ENCODE measurements around the gene RAD51B. TPM values are rescaled to one million over a fixed set of nuclear protein-coding genes. Genes with fewer than 3 reads are reported as not detected.

The RAD51B gene
- total RNA-seq, 1 experiment from 2014 or later = 23.3 TPM

- H3K27ac ChIP-seq (ENCODE audit: low read depth, low read length, poor library complexity, severe bottlenecking) = no peak overlapping the region
- no peaks in the 10 kb centered on the region for H3K9me3 ChIP-seq (ENCODE audit: low read depth, low read length, poor library complexity, severe bottlenecking)
- no peaks in the 10 kb centered on the region for H3K36me3 ChIP-seq (ENCODE audit: insufficient read depth, low read length, poor library complexity, severe bottlenecking)
- POLR2A ChIA-PET (ENCODE audit: low non-redundant PET) = no interaction called here
- BruUV-seq (replicated peaks) = no TSS peak
- no peak overlapping the region for H3K4me3 ChIP-seq (ENCODE audit: low read depth, low read length, poor library complexity, severe bottlenecking)
- H3K27me3 ChIP-seq (replicated peaks; ENCODE audit: insufficient read depth, low read depth, low read length, poor library complexity) = no peaks in the 10 kb centered on the region
- TF ChIP-seq, protein P1, sequence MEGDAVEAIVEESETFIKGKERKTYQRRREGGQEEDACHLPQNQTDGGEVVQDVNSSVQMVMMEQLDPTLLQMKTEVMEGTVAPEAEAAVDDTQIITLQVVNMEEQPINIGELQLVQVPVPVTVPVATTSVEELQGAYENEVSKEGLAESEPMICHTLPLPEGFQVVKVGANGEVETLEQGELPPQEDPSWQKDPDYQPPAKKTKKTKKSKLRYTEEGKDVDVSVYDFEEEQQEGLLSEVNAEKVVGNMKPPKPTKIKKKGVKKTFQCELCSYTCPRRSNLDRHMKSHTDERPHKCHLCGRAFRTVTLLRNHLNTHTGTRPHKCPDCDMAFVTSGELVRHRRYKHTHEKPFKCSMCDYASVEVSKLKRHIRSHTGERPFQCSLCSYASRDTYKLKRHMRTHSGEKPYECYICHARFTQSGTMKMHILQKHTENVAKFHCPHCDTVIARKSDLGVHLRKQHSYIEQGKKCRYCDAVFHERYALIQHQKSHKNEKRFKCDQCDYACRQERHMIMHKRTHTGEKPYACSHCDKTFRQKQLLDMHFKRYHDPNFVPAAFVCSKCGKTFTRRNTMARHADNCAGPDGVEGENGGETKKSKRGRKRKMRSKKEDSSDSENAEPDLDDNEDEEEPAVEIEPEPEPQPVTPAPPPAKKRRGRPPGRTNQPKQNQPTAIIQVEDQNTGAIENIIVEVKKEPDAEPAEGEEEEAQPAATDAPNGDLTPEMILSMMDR (conservative IDR thresholded peaks at IDR 0.05; ENCODE audit: low read depth, low read length) = no peak
- TF ChIP-seq EZH2 (IDR thresholded peaks at IDR 0.05; ENCODE audit: borderline replicate concordance, low read depth, low read length, poor library complexity, severe bottlenecking) = no peak
- peaks cover 19% of the 10 kb centered on the region for H3K4me1 ChIP-seq (ENCODE audit: insufficient read depth, low read length, poor library complexity, severe bottlenecking)
- DNase-seq (ENCODE audit: low spot score) = no peak
- CTCF ChIA-PET = no interaction called here
- intact Hi-C loops (cut with micrococcal nuclease; ENCODE audit: unreplicated experiment) = no loop called here
Observed at GRCh38 chr14:68634874-68635595, 815.5 kb downstream of the RAD51B start.

DNA sequence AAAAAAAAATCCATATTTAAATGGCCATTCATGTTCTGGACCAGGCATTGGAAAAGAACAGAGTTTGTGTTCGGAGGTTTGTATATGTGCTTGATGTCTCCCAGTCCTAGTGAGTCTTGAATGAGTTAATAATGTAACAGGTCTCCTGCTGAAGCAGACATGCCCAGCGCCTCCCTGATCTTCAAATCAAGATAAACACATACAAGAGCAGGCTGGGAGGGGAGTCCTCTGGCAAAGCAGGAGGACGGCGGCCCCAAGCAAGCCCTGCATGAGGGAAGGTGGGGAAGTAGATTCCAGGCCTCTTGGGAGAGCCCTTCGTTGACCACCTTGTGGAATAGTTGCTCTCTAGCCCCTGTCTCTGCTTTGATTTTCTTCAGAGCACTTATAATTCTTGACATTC lies 817.0 kb downstream of the RAD51B start:
- peaks cover 7% of the 10 kb centered on the region for H3K4me1 ChIP-seq (ENCODE audit: insufficient read depth, low read length, poor library complexity, severe bottlenecking)
- ChIA-PET CTCF (no interaction called here), POLR2A (ENCODE audit: low non-redundant PET) (no interaction called here)
- H3K9me3 ChIP-seq (ENCODE audit: low read depth, low read length, poor library complexity, severe bottlenecking) = peaks cover 6% of the 10 kb centered on the region
- no peak for DNase-seq (ENCODE audit: low spot score)
- TF ChIP-seq EZH2 (IDR thresholded peaks at IDR 0.05; ENCODE audit: borderline replicate concordance, low read depth, low read length, poor library complexity, severe bottlenecking) = no peak
- TF ChIP-seq, protein P1 (conservative IDR thresholded peaks at IDR 0.05; ENCODE audit: low read depth, low read length) = no peak
- H3K4me3 ChIP-seq (ENCODE audit: low read depth, low read length, poor library complexity, severe bottlenecking) = no peak overlapping the region
- H3K27me3 ChIP-seq (replicated peaks; ENCODE audit: insufficient read depth, low read depth, low read length, poor library complexity) = no peaks in the 10 kb centered on the region
- intact Hi-C loops (cut with micrococcal nuclease; ENCODE audit: unreplicated experiment) = no loop called here
- no peaks in the 10 kb centered on the region for H3K36me3 ChIP-seq (ENCODE audit: insufficient read depth, low read length, poor library complexity, severe bottlenecking)
- BruUV-seq (replicated peaks) = no TSS peak
- no peak overlapping the region for H3K27ac ChIP-seq (ENCODE audit: low read depth, low read length, poor library complexity, severe bottlenecking)

GRCh38 chr14:68637106-68638021 lies 817.8 kb downstream of the RAD51B start:
- Histone ChIP-seq H3K4me1 (ENCODE audit: insufficient read depth, low read length, poor library complexity, severe bottlenecking) (peaks cover 7% of the 10 kb centered on the region), H3K27ac (ENCODE audit: low read depth, low read length, poor library complexity, severe bottlenecking) (no peak overlapping the region), H3K36me3 (ENCODE audit: insufficient read depth, low read length, poor library complexity, severe bottlenecking) (no peaks in the 10 kb centered on the region), H3K4me3 (ENCODE audit: low read depth, low read length, poor library complexity, severe bottlenecking) (no peak overlapping the region), H3K9me3 (ENCODE audit: low read depth, low read length, poor library complexity, severe bottlenecking) (peaks cover 10% of the 10 kb centered on the region), H3K27me3 (replicated peaks; ENCODE audit: insufficient read depth, low read depth, low read length, poor library complexity) (no peaks in the 10 kb centered on the region)
- CTCF ChIA-PET = no interaction called here
- no peak for DNase-seq (ENCODE audit: low spot score)
- POLR2A ChIA-PET (ENCODE audit: low non-redundant PET) = no interaction called here
- intact Hi-C loops (cut with micrococcal nuclease; ENCODE audit: unreplicated experiment) = no loop called here
- no TSS peak for BruUV-seq (replicated peaks)
- TF ChIP-seq, protein P1 (conservative IDR thresholded peaks at IDR 0.05; ENCODE audit: low read depth, low read length) = no peak
- no peak for TF ChIP-seq EZH2 (IDR thresholded peaks at IDR 0.05; ENCODE audit: borderline replicate concordance, low read depth, low read length, poor library complexity, severe bottlenecking)

Measured in A673 (cell line).